ENCODE data around the gene ALDH1L2.

GRCh38 chr12:105041186-105041585 lies 43.1 kb downstream of the ALDH1L2 start:
- TF ChIP-seq CTCF (IDR thresholded peaks at IDR 0.05 in 8 of 11, conservative IDR thresholded peaks at IDR 0.05 in 3 of 11), result no peak
- TF ChIP-seq POLR2AphosphoS5 (IDR thresholded peaks at IDR 0.05), result no peak
